Activated CD4-positive, alpha-beta T cell treated with anti-CD3 and anti-CD28 coated beads for 4 hours (primary cell): ENCODE results near the gene S100A4.
"Not testable (repeated sequence)": the region's sequence is repeated elsewhere in the genome, so short reads cannot be mapped to it uniquely, and the experiment has no call there.

Experiments used
- DNase-seq, 2 donors: peaks; one replicate each; pipeline ENCODE4 v3.0.0-alpha.2; 2020

Gene S100A4

GRCh38 chr1:153532181-153532580, 13.4 kb downstream of the S100A4 start:
- peak; percentile 41 to 47 for DNase-seq

DNA sequence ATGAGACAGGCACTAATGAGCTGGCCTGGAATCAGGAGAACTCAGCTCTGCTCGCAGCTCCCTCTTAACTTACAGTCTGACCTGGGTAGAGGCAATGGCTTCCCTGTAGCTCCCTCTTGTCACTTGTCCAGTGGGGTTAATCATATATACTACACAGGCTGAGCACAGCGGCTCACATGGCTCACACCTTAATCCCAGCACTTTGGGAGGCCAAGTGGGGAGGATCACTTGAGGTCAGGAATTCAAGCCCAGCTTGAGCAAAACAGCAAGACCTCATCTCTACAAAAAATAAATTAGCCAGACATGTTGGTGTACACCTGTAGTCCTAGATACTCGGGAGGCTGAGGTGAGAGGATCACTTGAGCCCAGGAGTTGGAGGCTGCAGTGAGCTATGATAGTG, 14.0 kb downstream of the S100A4 start:
- DNase-seq = no peak

DNA sequence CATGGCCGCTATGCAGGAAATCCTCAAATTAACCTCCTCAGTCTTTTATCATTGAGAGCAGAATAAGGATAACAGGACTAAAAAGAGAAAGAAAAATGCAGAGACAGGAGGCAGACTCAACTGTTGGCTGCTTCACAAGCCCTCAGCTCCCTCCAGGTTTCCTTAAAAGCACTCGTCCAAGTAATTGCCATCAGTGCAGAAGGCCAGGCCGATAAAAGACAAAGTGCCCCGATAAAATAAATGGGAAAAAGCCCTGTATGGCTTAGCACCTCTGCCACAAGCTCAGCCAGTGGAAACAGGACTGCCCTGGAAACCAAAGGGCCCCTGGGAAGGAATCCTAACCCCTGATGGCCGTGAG, 17.9 kb downstream of the S100A4 start:
- DNase-seq = no peak

DNA sequence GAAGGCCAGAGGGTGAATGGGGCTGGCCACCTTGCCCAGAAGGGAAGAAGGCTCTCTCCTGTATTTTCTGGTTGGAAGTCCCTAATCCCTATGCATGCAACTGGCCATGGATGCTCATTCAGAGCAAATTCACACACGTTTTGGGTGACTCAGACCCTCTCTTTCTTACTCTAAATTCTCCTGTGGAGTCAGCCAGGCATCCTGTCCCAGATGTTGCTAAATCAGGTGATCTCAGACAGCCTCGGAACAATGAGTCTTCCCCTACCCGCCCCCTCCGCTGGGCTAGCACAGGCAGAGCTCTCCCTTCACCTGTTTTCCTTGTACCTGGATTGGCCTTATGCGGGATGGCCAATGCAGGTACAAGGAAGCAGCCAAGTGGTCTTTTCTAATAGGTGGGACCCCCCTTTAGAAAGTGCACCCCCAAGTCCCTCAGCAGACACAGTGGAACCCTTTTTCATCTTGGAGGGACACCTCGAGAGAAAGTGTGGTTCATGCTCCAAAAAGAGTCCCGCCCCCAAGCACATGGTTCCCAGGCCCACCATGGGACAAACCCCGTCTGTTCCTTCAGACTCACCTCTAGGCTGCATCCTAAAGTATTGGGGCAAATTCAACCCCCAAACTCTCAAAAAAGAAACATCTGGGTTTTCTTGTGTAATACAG, 18.5 kb downstream of the S100A4 start:
- DNase-seq = no peak

- no peak for DNase-seq
These were observed 19.5 kb downstream of the S100A4 start for GRCh38 chr1:153526132-153526543.

DNA sequence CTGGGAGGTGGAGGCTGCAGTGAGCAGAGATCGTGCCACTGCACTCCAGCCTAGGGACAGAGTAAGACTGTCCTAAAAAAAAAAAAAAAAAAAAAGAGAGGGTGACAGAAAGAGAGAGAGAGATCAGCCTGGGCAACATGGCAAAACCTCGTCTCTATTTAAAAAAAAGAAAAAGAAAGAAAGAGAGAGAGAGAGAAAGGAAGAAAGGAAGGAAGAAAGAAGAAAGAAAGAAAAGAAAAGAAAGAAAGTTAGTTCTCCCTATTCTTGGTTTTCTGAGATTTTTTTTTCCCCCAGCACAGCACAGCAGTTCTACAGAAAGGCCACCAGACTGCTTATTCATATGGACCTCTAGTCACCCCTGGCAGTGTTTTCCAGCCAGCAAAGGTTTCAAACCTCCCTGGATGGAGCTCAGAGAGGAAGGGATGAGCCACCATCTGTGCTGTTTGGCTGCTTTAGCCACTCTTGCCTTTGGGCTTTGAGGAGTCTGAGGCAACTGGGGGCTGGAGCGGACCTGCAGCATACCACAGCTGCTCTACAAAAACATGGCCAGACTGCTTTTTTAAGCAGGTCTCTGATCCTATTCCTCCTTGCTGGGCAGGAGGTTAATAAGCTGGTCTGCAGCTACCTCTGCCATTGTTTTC, 20.4 kb downstream of the S100A4 start:
- DNase-seq = no peak

GRCh38 chr1:153522353-153523048, 23.1 kb downstream of the S100A4 start:
- DNase-seq = not testable (repeated sequence)

- not testable (repeated sequence) for DNase-seq
These were observed 23.8 kb downstream of the S100A4 start for GRCh38 chr1:153521808-153522207.

- no peak for DNase-seq
These were observed 24.7 kb downstream of the S100A4 start for GRCh38 chr1:153520818-153521476.

GRCh38 chr1:153520137-153520691, 25.4 kb downstream of the S100A4 start:
- DNase-seq = not testable (repeated sequence)

- no peak for DNase-seq
These were observed 26.4 kb downstream of the S100A4 start for GRCh38 chr1:153519242-153519641.

GRCh38 chr1:153515504-153516394, 29.9 kb downstream of the S100A4 start:
- DNase-seq = no peak

DNA sequence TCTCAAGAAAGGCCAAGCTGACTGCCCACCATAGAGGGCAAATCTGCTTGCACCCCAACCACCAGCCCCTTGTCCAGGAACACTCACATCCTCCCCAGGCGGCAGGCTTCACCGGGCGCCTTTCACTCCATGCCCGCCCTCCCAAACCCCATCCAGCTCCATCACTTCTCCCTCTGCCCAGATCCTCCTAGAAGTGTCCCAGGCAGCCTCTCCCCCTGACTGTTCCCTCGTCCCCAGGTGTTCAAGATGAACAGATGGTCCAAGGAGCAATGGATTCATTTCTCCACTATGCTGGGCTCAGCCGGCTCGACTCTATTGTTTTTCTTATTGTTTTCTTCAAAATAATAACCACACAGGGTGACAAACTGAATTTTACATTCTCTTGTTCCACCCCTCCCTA, 31.9 kb downstream of the S100A4 start:
- no peak for DNase-seq

DNA sequence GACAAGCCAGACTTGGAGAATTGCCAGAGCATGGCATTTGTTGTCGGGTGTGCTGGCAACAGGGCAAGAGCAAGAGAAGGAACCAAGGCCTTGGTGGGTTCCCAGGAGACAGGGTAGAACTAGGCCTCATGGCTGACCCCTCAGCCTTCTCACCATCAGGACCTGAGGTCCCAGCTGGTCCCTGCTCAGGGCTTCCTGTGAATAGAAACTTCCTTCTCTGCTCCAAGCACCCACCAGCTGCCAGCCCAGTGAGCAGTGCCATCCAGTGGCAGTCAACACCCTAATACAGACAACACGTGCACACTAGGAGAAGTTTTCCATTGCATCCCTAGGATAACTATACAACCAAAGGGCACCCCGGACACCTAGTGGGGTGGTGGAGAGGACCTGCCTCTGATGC, 32.6 kb downstream of the S100A4 start:
- no peak for DNase-seq

- peak; percentile 80 to 81 for DNase-seq
These were observed 34.6 kb downstream of the S100A4 start for GRCh38 chr1:153510984-153511410.

DNA sequence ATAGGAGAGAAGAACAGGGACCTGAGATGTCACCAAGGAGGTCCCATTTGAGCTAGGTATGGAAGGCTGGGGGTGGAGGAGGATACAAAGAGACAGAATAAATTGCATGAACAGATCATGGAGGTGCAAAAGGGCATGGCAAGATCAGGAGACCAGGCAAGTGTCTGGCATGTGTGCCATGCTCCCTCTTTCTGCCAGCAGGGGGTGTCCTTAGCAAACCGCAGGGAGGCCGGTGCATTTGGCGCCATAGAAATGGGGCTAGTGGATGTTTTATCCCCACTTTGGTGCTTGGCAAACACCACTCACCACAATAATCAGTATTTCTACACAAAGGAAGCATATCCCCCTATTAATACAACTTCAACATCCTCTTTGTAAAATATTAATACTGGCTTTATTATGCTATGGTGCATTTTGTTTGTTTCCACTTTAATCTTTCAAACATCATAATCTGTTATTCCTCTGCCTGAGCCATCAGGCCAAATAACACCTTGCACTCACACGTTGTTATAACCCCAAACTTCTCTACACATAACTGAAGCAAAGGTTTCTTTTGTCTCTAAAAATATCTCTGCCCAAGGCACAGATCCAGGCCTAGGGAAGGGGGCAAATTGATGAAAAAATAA, 35.8 kb downstream of the S100A4 start:
- DNase-seq = peak; percentile 57 to 68

GRCh38 chr1:153509036-153509435, 36.6 kb downstream of the S100A4 start:
- DNase-seq = no peak

DNA sequence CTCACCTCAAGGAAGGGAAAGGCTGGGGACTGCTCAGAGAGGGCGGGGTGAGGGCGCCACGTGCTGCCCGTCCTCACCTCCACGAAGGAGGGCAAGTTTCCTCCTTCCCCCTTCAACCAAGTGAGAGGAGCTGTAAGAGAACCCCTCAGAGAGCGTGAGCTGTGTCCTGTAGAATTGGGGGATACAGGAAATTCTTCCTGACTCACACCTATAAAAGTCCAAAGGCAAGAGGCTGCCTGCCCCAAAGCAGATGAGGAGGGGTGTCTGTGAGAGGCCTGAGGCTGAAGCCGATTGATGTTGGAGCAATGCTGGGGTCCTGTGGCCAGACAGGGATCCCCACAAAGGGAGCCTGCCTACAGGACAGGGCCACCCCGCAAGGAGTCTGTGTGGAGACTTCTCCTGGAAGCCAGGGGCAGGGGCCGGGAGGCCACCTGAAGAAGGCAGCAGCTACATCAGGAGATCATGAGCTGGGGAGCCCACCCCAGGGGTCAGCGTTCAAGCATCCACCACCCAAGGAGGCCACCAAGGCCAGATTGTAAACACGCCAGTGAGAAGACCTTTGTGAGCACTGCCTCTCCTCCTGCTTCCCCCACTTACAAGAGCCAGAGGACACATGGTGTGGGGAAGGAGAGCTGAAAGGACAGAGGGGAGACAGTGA, 37.6 kb downstream of the S100A4 start:
- no peak for DNase-seq

DNA sequence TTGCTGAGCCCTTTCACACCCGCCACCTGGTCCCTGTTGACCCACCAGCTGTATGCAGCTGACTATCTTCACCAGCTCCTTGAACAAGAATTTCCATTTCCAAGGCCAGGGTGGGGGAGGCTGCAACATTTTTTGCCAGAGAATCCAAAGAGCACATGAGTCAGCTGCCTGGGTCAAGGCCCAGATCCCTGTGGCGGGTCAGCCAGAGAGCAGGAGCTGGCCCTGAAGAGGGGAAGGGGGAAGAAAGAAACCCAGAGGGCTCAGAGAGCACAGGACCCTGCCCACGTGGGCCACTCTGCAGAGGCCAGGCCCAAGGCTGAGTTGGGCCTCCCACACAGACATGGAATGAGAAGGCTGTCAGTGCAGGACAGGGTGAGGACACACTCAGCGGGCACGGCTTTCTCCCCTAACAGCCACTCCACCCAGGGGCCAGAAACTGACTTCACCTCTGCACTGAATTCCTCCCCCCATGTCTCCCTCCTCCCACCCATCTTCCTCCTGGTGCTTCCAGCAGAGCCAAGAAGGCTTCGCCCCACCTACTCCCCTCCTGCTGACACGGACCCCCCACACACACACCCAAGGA, 38.7 kb downstream of the S100A4 start:
- DNase-seq = no peak

DNA sequence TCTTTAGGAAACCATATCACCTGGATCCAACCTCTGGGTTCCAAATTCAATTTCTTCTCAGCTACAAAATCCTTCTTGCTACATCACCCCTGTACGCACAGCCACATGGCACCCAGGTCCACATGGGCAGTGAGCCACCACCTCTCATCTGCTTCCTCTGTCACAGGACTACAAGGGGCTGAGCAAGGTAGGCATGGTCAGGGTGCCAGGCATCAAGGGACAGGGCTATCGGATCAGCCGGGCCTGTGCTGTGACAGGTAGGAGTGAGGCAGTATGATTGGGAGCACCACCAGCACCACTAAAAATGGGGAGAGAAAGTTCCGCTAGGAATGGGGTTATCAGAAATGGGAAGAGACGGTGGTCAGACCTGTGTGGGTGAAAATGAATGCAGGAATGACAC, 39.2 kb downstream of the S100A4 start:
- DNase-seq = no peak

GRCh38 chr1:153505576-153505975, 40.0 kb downstream of the S100A4 start:
- DNase-seq = no peak
